ENCODE data around the gene AK3. TPM values are rescaled to one million over a fixed set of nuclear protein-coding genes. Genes with fewer than 3 reads are reported as not detected.

AK3 gene
- total and polyA plus RNA-seq, 9 of the 15 experiments (the other 6 are each of a cell fraction or from before 2014, with no cell fraction given), result 12.2 to 78.6 (median 41.8) TPM

GRCh38 chr9:4679268-4680172 is 61.5 kb downstream of the AK3 start, which contains the start of gene CDC37L1 (continued):
- TF ChIP-seq JUND (IDR thresholded peaks at IDR 0.05; ENCODE audit: borderline replicate concordance, low read depth, low read length) (peak; percentile 59; the same call in 1 of the 2 replicates), JUND (tag; IDR thresholded peaks at IDR 0.05; ENCODE audit: borderline replicate concordance, low read depth, low read length) (peak; percentile 41; the same call in 1 of the 3 replicates), FOXK1 (CRISPR knock-in tag; IDR thresholded peaks at IDR 0.05; ENCODE audit: borderline replicate concordance) (0 out of 2 replicates have a peak, but pooled peaks have one; percentile 69), SIN3A (IDR thresholded peaks at IDR 0.05; ENCODE audit: borderline replicate concordance in 2 of 2, control insufficient read depth in 1 of 2, low read depth in 2 of 2, low read length in 2 of 2) (peak; percentile 16 to 62; a peak in 2 of 4 replicates), AFF1 (IDR thresholded peaks at IDR 0.05; ENCODE audit: low read depth in 1 of 2, partially characterized antibody in 2 of 2) (no peak), HDAC3 (IDR thresholded peaks at IDR 0.05; ENCODE audit: borderline replicate concordance, partially characterized antibody) (no peak), STAT6 (CRISPR knock-in tag; IDR thresholded peaks at IDR 0.05) (no peak), NONO (IDR thresholded peaks at IDR 0.05; ENCODE audit: low read depth in 2 of 2, low read length in 1 of 2) (peak in 1 of 2 experiments; percentile 15; a peak in 1 of 4 replicates), ZNF23 (CRISPR knock-in tag; IDR thresholded peaks at IDR 0.05) (no peak), NRF1 (conservative IDR thresholded peaks at IDR 0.05 in 1 of 2, IDR thresholded peaks at IDR 0.05 in 1 of 2) (peak; percentile 59 to 66), ZBTB7A (IDR thresholded peaks at IDR 0.05; ENCODE audit: borderline replicate concordance, control insufficient read depth, low read depth, low read length) (peak; percentile 79; the same call in 1 of the 2 replicates), ATF4 (CRISPR knock-in tag; IDR thresholded peaks at IDR 0.05) (no peak), MYBL2 (IDR thresholded peaks at IDR 0.05; ENCODE audit: low read depth) (no peak; the same call in 1 of the 2 replicates), MYBL2 (CRISPR knock-in tag; IDR thresholded peaks at IDR 0.05; ENCODE audit: borderline replicate concordance) (no peak), E2F3 (CRISPR knock-in tag; IDR thresholded peaks at IDR 0.05) (no peak), CHD4 (IDR thresholded peaks at IDR 0.05; ENCODE audit: insufficient read depth, insufficient replicate concordance, low read depth, low read length, poor library complexity, severe bottlenecking) (no peak), ZNF224 (CRISPR knock-in tag; IDR thresholded peaks at IDR 0.05) (no peak)

All from K562 (cell line).